ENCODE results near the gene CADPS. TPM values are rescaled to one million over a fixed set of nuclear protein-coding genes. Genes with fewer than 3 reads are reported as not detected.

The CADPS gene
- polyA plus RNA-seq, 1 donor from 2014 or later, result 118 TPM

- no peak overlapping the region for H2AFZ ChIP-seq (ENCODE audit: low read depth, low read length)
- H3F3A ChIP-seq (ENCODE audit: insufficient read depth, low read length, poor library complexity, severe bottlenecking), result no peaks in the 10 kb centered on the region
- no peak overlapping the region for H3K9ac ChIP-seq (ENCODE audit: low read length)
- H3K4me3 ChIP-seq (ENCODE audit: low read length), result no peak overlapping the region
- no peaks in the 10 kb centered on the region for H3K36me3 ChIP-seq (ENCODE audit: insufficient read depth, low read length)
- no peaks in the 10 kb centered on the region for H3K9me3 ChIP-seq (ENCODE audit: low read length)
- no peak overlapping the region for H3K27ac ChIP-seq (ENCODE audit: low read length)
- TF ChIP-seq POLR2AphosphoS5 (IDR thresholded peaks at IDR 0.05) (no peak), REST (IDR thresholded peaks at IDR 0.05; ENCODE audit: borderline replicate concordance) (no peak), EP300 (conservative IDR thresholded peaks at IDR 0.05; ENCODE audit: poor library complexity, severe bottlenecking) (no peak), RAD21 (conservative IDR thresholded peaks at IDR 0.05) (no peak), SMC3 (conservative IDR thresholded peaks at IDR 0.05; ENCODE audit: poor library complexity) (no peak), MXI1 (conservative IDR thresholded peaks at IDR 0.05; ENCODE audit: poor library complexity, severe bottlenecking) (no peak), EZH2 (IDR thresholded peaks at IDR 0.05; ENCODE audit: borderline replicate concordance, insufficient read depth, low read length, poor library complexity, severe bottlenecking) (no peak), TAF1 (IDR thresholded peaks at IDR 0.05; ENCODE audit: low read depth) (no peak), CTCF (IDR thresholded peaks at IDR 0.05; ENCODE audit: poor library complexity, severe bottlenecking) (no peak)
- no peaks in the 10 kb centered on the region for H4K20me1 ChIP-seq (ENCODE audit: insufficient read depth)
- no peaks in the 10 kb centered on the region for H3K27me3 ChIP-seq (ENCODE audit: insufficient read depth, low read depth, low read length)
- H3K9me2 ChIP-seq (ENCODE audit: insufficient read depth, low read length), result no peaks in the 10 kb centered on the region
- H3K4me2 ChIP-seq (ENCODE audit: low read length), result no peak overlapping the region
- H3K79me2 ChIP-seq (replicated peaks; ENCODE audit: insufficient read depth, low read length), result no peaks in the 10 kb centered on the region
Measured at GRCh38 chr3:62727981-62728380, 147.2 kb downstream of the CADPS start.

GRCh38 chr3:62727536-62727935 is 147.7 kb downstream of the CADPS start:
- H3K27ac ChIP-seq (ENCODE audit: low read length), result no peak overlapping the region

More at GRCh38 chr3:62727536-62727935, 147.7 kb downstream of the CADPS start:
- H4K20me1 ChIP-seq (ENCODE audit: insufficient read depth), result no peaks in the 10 kb centered on the region
- no peaks in the 10 kb centered on the region for H3K36me3 ChIP-seq (ENCODE audit: insufficient read depth, low read length)
- no peaks in the 10 kb centered on the region for H3K9me3 ChIP-seq (ENCODE audit: low read length)
- H3K9ac ChIP-seq (ENCODE audit: low read length), result no peak overlapping the region
- no peaks in the 10 kb centered on the region for H3F3A ChIP-seq (ENCODE audit: insufficient read depth, low read length, poor library complexity, severe bottlenecking)
- H2AFZ ChIP-seq (ENCODE audit: low read depth, low read length), result no peak overlapping the region
- no peak overlapping the region for H3K4me2 ChIP-seq (ENCODE audit: low read length)
- no peaks in the 10 kb centered on the region for H3K27me3 ChIP-seq (ENCODE audit: insufficient read depth, low read depth, low read length)
- no peak overlapping the region for H3K4me3 ChIP-seq (ENCODE audit: low read length)
- no peak for TF ChIP-seq REST (IDR thresholded peaks at IDR 0.05; ENCODE audit: borderline replicate concordance)
- no peak for TF ChIP-seq EP300 (conservative IDR thresholded peaks at IDR 0.05; ENCODE audit: poor library complexity, severe bottlenecking)
- TF ChIP-seq SMC3 (conservative IDR thresholded peaks at IDR 0.05; ENCODE audit: poor library complexity), result no peak
- no peak for TF ChIP-seq POLR2AphosphoS5 (IDR thresholded peaks at IDR 0.05)
- no peak for TF ChIP-seq TAF1 (IDR thresholded peaks at IDR 0.05; ENCODE audit: low read depth)
- TF ChIP-seq EZH2 (IDR thresholded peaks at IDR 0.05; ENCODE audit: borderline replicate concordance, insufficient read depth, low read length, poor library complexity, severe bottlenecking), result no peak
- TF ChIP-seq CTCF (IDR thresholded peaks at IDR 0.05; ENCODE audit: poor library complexity, severe bottlenecking), result no peak
- TF ChIP-seq MXI1 (conservative IDR thresholded peaks at IDR 0.05; ENCODE audit: poor library complexity, severe bottlenecking), result no peak
- no peak for TF ChIP-seq RAD21 (conservative IDR thresholded peaks at IDR 0.05)
- H3K79me2 ChIP-seq (replicated peaks; ENCODE audit: insufficient read depth, low read length), result no peaks in the 10 kb centered on the region
- H3K9me2 ChIP-seq (ENCODE audit: insufficient read depth, low read length), result no peaks in the 10 kb centered on the region

Measured in neural cell (in vitro differentiated cells).